Lung microvascular endothelial cell (primary cell): ENCODE results near the gene NT5DC3. TPM values are rescaled to one million over a fixed set of nuclear protein-coding genes. Genes with fewer than 3 reads are reported as not detected.
A peak's percentile ranks its signal among the peaks of the same experiment; 100 is the strongest.
"Not testable (repeated sequence)": the region's sequence is repeated elsewhere in the genome, so short reads cannot be mapped to it uniquely, and the experiment has no call there.

ENCODE experiments used
- DNase-seq, 2 donors: peaks; one replicate each; pipeline versions ENCODE4 v3.0.0 to v3.0.0-alpha.2; 2010; ENCODE audit warnings: low read depth in 2 of 2
- total RNA-seq: library from RNA; depleted of rRNA; stranded (reverse); fragments of >200 nt; gene quantifications from 2 replicates; pipeline ENCODE4 v1.2.1, GENCODE V29; 2014

The NT5DC3 gene
- total RNA-seq, 1 donor from 2014 or later = 9.5 TPM

DNA sequence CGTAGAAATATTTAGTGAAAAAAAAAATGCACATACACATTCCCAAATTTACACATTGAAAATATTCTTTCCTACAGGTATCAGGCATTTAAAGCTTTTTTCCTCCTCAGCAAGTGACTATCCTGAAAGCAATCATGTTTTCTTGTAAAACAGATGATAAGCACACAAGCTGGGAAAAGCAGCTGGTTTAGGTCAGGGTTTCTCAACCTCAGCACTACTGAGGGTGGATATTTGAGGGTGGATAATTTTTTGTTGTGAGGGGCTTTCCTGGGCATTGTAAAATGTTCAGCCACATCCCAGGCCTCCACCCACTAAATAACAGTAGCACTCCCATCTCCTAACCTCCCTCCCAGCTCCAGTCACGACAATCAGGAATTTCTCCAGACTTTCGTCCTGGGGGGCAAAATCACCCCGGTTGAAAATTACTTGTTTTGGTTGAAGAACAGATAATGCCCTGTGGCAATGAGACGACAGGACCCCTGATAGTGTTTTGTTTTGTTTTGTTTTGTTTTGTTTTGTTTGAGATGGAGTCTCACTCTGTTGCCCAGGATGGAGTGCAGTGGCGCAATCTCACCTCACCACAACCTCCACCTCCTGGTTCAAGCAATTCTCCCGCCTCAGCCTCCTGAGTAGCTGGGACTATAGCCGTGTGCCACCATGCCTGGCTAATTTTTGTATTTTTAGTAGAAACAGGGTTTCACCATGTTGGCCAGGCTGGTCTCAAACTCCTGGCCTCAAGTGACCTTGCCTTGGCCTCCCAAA, 15.0 kb upstream of the NT5DC3 start:
- DNase-seq = no peak

DNA sequence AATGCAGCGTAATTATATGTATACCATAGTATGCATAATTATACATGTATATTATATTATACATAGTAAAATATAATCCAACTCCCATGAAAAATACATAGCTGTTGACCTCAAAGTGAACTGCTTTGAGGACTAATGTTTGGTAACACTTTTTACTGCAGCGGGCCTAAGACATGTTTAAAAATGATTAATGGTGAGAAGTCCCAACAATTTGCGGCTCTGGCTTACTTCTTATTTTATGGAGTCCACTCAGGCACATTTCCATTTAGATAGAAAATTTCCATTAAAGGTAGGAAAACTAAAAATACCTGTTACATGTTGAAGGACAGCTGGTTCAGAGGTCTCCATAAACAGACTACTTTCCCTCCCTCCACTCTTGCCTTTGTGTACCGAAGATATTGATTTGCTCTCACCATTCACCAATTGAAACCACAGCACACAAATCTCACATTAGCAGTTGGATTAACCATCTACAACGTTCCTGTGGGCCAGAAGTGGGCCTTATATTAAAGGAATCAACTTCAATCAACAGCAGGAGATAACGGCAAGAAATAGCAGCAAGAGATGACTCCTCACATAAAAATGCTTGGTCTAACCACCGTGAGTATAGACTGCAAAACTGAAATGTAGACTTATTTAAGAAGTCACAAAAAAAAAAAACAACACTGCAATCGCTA, 14.1 kb upstream of the NT5DC3 start:
- DNase-seq = no peak

DNA sequence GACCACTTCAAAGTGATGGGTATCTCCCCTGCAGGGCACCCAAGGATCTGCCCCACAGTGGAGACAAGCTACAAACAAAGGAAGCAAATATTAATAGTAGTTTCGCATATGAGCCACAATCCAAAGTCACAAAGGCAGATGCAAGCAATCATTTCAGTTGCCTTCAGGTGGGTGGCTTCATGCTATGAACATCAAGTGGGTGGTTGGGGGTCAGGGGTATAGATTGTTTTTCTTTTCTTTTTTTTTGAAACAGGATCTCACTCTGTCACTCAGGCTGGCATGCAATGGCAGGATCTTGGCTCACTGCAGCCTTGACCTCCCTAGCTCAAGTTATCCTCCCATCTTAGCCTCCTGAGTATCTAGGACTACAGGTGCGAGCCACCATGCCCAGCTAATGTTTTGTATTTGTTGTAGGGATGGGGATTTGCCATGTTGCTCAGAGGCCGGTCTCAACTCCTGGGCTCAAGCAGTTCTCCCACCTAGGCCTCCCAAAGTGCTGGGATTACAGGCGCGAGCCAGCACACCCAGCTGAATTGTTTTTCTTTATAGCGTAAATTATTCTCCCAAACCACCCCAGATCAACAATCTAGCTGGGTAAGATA, 13.4 kb upstream of the NT5DC3 start:
- DNase-seq = no peak

DNA sequence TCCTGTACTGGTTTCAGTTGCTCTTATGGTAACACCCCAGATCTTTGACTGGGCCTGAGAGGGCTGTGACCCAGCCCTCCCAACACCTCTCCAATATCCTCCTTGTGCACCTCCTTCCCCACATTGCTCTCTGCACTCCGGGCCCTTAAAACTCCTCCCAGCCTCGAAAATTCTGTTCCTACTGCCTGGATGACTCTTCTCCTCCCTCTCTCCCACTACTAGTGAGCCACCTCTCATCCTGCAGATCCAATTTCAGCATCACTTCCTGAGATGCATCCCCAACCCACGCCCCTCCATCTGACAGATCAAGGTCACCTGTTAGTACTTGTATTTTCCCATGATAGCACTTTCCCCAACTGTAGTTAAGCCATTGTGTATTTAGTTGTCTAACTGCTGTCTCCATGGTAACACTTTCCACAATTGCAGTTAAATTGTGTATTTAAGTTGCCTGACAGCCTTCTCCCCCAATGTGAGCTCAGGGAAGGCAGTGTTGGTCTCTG, 11.5 kb upstream of the NT5DC3 start:
- peak; percentile 50 to 79 for DNase-seq

DNA sequence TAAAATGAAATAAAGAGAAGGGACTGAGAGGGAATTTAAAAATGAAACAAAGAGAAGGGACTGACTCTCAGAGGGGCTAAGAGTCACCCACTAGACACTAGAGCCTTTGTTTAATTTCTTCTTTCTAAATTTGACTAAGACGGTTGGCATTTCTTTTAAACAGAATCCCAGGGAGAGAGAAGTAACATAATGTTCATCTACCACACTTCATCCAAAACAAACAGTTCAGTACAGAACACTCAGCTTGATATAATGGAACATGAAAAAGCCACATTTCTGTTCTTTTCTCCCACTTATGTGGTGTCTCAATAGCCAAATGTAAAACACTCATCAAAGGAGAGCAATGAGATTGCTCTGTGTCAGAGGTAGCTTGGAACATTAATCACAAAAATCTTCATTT, 10.1 kb upstream of the NT5DC3 start:
- no peak for DNase-seq

DNA sequence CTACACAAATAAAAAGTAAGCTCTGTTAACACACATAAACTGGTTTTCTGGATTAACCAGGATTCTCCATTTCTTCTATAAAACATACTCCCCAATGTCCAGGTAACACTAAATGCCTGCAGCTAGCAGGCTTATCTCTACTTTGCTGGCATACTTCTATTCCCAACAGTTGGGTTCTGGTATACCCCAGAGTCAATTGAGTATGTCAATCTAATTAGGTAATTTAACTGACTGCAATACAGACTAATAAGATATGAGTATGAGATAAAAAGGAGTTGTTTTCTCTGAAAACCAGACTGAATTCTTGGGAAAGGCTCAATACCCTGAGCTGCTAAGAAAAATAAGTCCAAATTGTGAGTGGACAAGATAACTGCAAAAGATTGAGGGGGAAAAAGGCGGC, 9.4 kb upstream of the NT5DC3 start:
- no peak for DNase-seq

DNA sequence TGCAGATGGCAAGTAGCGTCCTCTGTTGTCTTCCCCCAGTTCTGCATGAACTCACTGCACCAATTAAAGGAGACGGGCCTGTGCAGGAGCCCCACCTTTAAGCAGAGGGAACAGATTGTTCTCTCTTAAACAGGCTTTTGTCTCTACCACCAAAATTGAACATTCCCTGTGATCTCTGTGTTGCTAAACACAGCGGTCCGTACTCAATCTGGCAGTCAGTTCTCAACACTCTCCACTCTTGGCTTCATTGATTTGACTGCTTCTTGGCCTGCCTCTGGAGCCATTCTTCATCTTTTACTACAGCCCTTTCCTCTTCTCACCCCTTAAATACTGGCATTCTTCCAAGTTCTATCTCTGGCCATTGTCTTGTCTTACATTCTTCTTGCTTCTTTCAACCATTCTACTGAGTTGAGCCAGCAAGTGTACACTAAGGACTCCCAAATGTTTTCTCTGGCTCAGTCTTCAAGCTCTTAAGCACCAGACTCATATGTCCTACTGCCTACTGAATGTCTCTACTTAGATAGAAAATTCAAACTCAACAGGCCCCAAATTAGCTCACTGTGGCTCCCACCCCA, 8.0 kb upstream of the NT5DC3 start:
- no peak for DNase-seq

DNA sequence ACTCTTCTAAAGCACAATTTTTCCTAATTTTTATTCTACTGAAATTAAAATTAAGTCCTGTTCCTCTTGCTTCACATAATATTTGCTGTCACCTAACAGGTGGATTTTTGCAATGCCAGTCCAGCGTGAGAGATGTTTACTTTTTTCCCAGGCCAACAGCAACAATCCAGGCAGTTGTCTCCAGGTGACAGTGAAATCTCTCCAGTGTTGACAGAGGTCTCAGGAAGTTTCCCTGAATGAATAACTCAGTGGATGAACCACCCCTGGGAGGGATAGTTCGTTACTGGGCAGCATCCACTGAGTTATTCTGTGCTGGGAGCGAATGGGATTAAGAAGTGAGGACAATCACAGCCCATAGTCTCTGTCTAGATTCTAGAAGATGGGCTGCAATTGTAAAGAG, 7.1 kb upstream of the NT5DC3 start:
- DNase-seq = no peak

DNA sequence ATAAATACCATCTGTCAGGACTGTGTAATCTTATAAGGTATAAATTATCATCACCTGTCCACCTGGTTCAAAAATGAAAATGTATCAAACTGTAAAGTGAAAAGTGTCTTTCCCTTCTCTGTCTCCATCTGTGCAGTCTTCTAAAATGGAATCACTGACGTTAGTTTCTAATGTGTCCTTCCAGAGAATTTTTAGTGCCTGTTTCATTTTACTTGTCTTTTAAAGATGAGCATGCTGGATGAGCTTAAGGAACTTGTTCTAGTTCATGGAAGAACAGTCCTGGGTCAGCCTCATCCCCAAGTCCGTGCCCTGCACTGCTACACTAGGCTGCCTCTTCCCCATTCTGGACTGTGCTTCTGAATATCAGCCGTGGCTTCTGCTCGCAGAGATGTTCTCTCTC, 5.4 kb upstream of the NT5DC3 start:
- DNase-seq = no peak

DNA sequence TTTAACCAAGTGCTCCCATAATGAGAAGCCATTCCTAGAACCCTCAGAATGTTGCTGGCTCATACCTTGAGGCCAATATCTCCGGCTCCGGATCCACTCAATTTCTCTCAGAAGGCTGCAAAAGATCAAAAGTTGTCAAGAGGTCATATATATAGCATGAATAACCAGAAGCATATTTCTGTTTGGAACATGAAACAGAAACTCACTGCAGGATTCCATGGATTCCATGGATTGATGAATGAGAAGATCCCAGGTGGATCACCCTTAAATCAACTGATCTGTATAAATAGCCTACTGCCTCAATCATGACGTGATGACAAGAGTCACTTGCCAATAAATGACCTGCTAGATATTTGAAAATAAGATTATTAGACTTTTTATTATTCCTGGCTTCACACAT, 3.3 kb upstream of the NT5DC3 start:
- no peak for DNase-seq

DNA sequence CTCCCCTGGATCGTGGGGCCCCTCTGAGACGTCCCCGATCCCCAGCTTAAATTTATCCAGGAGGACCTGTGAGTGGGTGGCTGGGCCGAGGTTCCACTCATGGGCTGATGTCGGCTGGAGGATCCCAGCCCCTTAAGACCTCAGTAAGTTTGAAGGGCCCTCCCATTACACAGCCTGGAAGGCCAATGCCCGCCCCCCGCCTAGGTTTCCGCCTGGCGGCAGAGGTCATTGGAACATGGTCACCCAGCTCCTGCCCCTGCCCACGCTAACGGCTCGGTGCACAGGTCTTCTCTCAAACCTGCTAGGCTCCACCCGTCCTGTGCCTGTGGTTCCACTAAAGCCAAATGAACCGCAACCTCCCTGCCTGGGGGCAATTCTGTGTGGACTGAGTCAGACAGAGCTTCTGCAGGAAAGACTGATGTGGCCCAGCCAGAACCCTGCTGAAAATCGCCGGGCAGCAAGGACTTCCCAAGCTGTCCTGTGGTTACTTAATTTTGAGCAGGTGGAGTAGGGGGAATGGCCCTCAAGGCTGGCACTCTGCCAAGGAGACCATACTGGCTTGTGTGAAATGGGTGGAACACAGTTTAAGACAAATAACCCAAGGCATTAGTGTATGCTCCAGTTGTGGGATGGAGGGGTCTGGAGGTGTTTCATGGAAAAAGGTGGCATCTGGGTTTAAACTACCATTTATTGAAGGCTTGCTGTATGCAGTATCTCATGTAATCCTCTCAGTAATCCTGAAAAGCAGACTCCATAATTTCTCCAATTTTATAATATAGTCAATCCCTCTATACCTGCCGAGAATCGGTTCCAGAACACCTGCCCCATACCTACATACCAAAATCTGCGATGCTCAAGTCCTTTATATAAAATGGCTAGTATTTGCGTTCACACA, 903 bp upstream of the NT5DC3 start:
- peak; percentile 30 to 31 for DNase-seq

DNA sequence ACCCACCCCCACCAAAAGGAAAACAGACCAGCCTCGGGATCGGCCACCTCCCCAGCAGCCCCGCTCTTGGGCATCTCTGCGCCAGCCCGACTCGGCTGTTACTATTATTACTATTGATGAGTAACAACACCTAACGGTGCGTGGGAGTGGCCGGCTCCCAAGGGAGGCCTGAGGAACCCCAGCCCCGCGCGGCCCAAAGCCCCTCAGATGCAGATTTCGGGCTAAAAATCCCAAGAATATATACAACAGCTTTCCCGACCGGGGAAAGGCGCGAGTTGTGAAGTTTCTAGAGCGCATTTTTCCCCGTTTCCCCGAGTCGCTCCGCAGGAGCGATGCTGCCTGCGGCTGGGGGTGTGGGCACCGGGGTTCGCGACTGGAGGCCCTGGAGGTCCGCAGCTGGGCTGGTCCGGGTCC, 565 bp downstream of the NT5DC3 start:
- DNase-seq = peak; percentile 3 to 20

DNA sequence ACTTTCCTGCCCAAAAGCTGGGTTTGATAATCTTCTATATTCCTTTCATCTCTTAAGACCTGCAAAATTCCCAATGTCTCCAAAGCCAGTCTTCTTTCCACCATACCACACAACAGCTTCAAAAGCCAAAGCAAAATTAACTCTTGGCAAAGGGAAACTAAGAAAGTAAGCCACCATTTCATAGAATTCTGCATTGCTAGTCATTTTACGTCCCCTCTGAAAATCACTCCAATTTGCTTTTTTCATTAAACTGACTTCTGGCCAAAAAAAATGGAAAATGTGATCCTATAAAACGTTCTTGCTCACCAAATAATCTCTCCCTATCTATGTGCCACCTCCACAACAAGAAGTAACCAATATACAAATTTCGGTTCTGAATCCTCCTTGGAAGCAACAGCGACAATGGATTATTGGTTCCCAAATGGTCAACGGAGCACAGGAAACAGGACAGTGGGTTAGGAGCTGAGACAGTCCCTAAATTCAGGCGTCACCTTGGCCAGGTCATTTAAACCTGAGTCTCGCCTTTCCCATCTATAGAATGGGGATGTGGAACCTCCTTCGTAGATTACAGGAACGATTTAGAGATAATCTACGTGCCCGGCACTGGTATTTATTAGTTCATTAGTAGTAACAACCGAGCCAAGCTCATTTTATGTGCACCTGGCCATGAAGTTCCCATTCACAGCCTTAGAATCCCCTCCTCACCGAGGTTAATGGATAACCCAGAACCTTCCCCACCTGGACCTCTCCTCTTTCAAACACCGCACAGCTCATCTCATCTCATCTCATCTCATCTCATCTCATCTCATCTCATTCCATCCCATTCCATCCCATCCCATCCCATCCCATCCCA, 1.2 kb downstream of the NT5DC3 start:
- no peak for DNase-seq

DNA sequence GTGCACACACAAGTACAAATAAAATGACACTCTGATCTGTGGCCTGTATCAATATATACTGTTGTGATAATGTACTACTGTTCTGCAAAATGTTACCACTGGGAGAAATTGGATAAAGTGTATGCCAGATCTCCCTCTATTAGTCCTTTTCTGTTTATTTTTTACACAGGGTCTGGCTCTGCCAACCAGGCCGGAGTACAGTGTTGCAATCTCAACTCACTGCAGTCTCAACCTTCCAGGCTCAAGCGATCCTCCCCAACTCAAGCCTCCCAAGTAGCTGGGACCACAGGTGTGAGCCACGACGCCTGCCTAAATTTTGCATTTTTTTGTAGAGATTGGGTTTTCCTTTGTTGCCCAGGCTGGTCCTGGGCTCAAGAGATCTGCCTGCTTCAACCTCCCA, 1.9 kb downstream of the NT5DC3 start:
- DNase-seq = no peak

DNA sequence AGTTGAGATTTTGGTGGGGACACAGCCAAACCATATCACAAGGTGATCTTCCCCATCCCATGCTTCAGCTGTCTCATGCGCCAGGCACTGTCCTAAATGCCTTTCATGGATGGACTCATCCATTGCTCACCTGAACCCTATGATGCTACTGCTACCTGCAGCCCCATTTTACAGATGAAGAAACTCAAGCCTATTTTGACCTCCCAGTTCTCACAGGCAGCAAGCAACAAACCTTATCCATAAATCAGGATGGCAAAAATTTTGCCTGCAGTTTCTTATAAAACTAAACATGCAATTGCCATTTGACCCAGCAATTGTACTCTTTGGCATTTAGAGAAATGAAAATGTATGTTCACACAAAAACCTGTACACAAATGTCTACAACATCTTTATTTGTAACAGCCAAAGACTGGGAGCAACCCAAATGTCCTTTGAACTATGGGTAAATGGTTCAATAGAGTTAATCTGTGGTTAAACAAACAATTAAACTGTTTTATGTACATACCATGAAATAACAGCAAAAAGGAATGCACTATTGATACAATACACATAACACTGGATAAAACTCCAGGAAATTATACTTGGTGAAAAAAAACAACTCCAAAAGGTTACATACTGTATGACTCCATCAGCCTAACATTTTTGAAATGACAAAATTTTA, 2.6 kb downstream of the NT5DC3 start:
- DNase-seq = no peak

DNA sequence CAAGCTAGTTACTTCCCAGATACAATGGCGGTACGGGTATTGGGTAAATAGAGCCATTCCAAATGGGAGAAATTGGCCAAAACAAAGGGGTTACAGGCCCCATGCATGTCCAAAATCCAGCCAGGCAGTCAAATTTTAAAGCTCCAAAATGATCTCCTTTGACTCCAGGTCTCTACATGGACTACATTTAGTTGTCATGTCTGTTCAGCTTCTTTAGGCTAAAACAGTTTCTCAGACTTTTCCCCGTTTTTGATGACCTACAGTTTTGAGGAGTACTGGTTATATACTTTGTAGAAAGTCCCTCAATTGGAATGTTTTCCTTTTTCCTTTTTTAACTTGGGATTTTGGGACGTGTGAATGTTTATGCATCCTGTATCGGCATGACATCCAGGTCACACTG, 4.7 kb downstream of the NT5DC3 start:
- DNase-seq = no peak

DNA sequence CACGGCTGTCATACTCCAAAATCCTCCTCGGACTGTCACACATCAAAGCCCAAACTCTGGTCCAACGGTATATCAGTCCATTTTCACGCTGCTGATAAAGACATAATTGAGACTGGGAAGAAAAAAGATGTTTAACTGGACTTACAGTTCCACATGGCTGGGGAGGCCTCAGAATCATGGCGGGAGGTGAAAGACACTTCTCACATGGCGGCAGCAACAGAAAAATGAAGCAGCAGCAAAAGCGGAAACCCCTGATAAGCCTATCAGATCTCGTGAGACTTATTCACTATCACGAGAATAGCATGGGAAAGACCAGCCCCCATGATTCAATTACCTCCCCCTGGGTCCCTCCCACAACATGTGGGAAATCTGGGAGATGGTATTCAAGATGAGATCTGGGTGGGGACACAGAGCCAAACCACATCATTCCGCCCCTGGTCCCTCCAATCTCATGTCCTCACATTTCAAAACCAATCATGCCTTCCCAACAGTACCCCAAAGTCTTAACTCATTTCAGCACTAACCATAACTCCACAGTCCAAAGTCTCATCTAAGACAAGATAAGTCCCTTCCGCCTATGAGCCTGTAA, 5.2 kb downstream of the NT5DC3 start:
- DNase-seq = not testable (repeated sequence)

DNA sequence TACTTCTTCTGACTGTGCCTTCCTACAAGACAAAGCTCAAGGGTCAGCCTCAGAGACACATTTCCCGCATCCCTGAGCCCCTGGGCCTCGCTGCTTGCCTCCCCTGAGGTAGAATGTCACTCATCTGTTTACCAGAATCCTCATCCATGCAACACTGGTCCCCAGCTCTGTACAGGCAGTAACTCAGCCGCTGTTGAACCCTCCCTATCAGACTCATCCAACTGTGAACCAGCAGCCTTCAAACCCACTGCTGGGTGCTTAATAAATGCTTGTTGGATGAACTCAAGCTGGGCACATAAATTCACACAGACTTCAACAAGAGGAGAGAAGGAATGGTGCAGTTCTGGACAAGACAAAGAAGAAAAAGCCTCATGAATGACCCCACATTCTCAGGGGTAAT, 6.1 kb downstream of the NT5DC3 start:
- no peak for DNase-seq

DNA sequence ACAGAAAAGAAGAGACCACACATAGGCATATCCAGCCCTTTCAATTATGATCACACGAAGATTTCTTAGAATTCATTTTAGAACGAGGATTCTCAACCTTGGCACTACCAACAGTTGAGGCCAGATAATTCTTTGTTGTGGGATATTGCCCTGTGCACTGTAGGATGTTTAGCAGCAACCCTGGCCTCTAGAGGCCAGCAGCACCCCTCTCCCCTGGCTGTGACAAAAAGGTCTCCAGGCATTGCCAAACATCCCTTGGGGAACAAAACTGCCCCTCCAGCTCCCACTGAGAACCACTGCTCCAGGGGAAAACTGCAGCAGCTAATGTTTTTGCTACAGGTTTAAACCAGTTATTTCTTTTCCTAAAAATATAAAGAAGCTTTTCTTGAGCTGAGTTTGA, 7.1 kb downstream of the NT5DC3 start:
- no peak for DNase-seq
